Stimulated activated naive CD8-positive, alpha-beta T cell treated with anti-CD3 and anti-CD28 coated beads, Interleukin-15, amount 100 ng/mL, for 72 hours (primary cell): ENCODE data around the gene IGSF3.
"Not testable (repeated sequence)": the region's sequence is repeated elsewhere in the genome, so short reads cannot be mapped to it uniquely, and the experiment has no call there.

ENCODE experiments used
- ATAC-seq: fragments of 150-1000 bp; cut with Tn5 transposase; 2 replicates; pipeline ENCODE4 v1.10.0; 2021; ENCODE audit warnings: mild to moderate bottlenecking, moderate library complexity
- DNase-seq, 2 donors: peaks; one replicate each; pipeline ENCODE4 v3.0.0; 2021 to 2022
- H3K27ac Mint-ChIP-seq, 2 donors: one replicate each; pipeline ENCODE4 v1.8.0; 2022; ENCODE audit warnings: mild to moderate bottlenecking in 2 of 2, mixed read lengths in 2 of 2, moderate library complexity in 2 of 2
- H3K27me3 Mint-ChIP-seq: one replicate; pipeline ENCODE4 v1.8.0; 2022; ENCODE audit warnings: mixed read lengths
- H3K4me1 Mint-ChIP-seq: one replicate; pipeline ENCODE4 v1.8.0; 2022; ENCODE audit warnings: mild to moderate bottlenecking, mixed read lengths
- H3K4me3 Mint-ChIP-seq, 2 donors: one replicate each; pipeline ENCODE4 v1.8.0; 2022; ENCODE audit warnings: mild to moderate bottlenecking in 2 of 2, mixed read lengths in 2 of 2, moderate library complexity in 1 of 2
- H3K9me3 Mint-ChIP-seq, 2 donors: one replicate each; pipeline ENCODE4 v1.8.0; 2022; ENCODE audit warnings: mixed read lengths in 2 of 2

IGSF3 gene

GRCh38 chr1:116591951-116592605 is 75.5 kb downstream of the IGSF3 start:
- not testable (repeated sequence) for H3K27ac Mint-ChIP-seq, H3K9me3 Mint-ChIP-seq, H3K4me3 Mint-ChIP-seq, DNase-seq, ATAC-seq
- H3K4me1 Mint-ChIP-seq = peaks cover 31% of the 10 kb centered on the region
- H3K27me3 Mint-ChIP-seq = peaks cover 20% of the 10 kb centered on the region

GRCh38 chr1:116591006-116591950 is 76.3 kb downstream of the IGSF3 start:
- peaks cover 37% of the 10 kb centered on the region for H3K4me1 Mint-ChIP-seq
- peaks cover 17% of the 10 kb centered on the region for H3K27me3 Mint-ChIP-seq
- H3K27ac Mint-ChIP-seq, H3K4me3 Mint-ChIP-seq, DNase-seq, H3K9me3 Mint-ChIP-seq, ATAC-seq: not testable (repeated sequence)

DNA sequence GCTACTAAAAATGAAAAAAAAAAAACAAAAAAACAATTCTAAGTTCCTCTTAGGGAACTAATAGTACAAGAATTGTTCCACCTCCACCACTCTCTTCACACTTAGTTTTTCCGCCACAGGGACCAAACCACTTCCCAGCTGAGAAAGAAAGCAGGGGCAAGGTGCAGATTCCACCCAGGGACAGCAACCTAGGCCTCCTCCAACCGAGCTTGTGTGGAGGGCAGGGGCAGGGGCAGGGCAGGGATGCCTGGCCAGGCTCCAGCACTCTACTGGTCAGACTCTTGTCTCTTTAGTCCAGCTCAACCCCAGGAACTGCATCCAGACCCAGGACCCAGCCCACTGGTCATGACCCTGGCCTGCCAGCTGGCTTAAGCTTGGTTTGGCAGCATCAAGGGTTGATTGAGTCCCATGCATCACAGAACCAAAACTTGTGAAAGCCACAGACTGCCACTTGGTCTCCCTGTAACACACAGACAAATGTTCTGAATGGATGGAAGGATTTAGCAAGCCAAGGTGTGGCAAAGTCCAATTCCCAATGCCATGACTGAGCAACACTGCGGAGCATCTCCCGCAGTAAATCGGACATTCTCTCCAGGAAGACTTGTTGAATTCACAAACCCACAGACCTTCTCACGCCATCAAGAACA is 77.1 kb downstream of the IGSF3 start:
- H3K27ac Mint-ChIP-seq, ATAC-seq, H3K4me3 Mint-ChIP-seq, H3K27me3 Mint-ChIP-seq, DNase-seq, H3K9me3 Mint-ChIP-seq: not testable (repeated sequence)
- H3K4me1 Mint-ChIP-seq = peaks cover 34% of the 10 kb centered on the region

DNA sequence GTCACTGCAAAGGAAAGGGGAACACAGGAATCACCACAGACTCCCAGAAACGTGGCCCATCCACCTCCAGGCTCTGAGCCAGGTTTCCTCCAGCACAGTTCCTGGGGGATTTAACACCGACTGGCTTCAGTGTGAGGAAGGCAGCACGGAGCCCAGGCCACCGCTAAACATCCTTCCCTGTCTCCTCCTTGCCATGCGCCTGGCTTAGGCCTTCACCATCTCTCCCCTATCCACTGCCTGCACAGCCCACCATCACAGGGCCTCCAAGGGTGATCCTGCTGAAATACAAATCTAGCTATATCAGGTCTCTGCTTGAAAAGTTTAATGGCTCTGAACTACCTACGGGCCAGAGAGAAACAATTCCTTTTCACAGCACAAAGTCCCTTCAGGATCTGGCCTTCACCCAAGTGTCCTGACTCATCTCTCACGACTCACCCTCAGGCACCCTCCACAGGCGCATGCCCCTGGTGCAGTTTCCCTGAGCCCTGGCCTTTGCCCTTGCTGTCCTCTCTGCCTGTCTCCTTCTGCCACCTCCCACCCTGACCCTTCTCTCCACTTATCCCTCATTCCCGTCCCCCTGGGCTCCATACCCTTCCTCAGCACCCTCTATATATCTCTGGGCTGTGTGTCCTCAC is 78.3 kb downstream of the IGSF3 start:
- DNase-seq, H3K4me3 Mint-ChIP-seq, H3K27ac Mint-ChIP-seq, H3K27me3 Mint-ChIP-seq, H3K9me3 Mint-ChIP-seq: not testable (repeated sequence)
- ATAC-seq = peak; percentile 35
- peaks cover 32% of the 10 kb centered on the region for H3K4me1 Mint-ChIP-seq

GRCh38 chr1:116587501-116588227 is 79.9 kb downstream of the IGSF3 start:
- no peak overlapping the region for H3K4me3 Mint-ChIP-seq
- H3K9me3 Mint-ChIP-seq = no peaks in the 10 kb centered on the region
- no peak for DNase-seq
- no peaks in the 10 kb centered on the region for H3K27me3 Mint-ChIP-seq
- peak overlapping the region in 1 of 2 donors; percentile 80 for H3K27ac Mint-ChIP-seq
- ATAC-seq = no peak
- H3K4me1 Mint-ChIP-seq = peaks cover 32% of the 10 kb centered on the region

- no peak for DNase-seq
- Mint-ChIP-seq H3K4me3 (no peak overlapping the region), H3K4me1 (peaks cover 32% of the 10 kb centered on the region), H3K27me3 (no peaks in the 10 kb centered on the region), H3K27ac (no peak overlapping the region), H3K9me3 (no peaks in the 10 kb centered on the region)
- ATAC-seq = peak; percentile 7
These were observed 80.8 kb downstream of the IGSF3 start for GRCh38 chr1:116586741-116587143.

DNA sequence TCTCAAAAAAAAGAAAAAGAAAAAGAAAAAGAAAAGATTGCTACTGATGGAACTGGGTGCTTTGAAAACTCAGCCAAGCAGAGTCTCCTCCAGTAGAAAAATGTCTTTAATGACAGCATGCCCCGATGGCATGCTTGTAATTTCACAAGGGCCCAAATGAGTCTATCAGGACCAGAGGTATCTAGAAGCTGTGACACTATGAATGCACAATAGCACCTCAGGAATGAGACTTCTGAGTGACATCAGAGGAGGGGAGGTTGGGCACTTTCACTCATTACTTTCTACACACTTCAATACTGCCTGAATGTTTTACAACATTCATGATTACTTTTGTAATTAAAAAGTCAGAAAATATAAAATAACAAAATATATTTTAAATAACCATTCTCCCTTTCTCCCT is 81.6 kb downstream of the IGSF3 start:
- no peaks in the 10 kb centered on the region for H3K9me3 Mint-ChIP-seq
- peak; percentile 49 for ATAC-seq
- no peak overlapping the region for H3K4me3 Mint-ChIP-seq
- H3K27ac Mint-ChIP-seq = peak overlapping the region in 1 of 2 donors; percentile 44
- H3K27me3 Mint-ChIP-seq = no peaks in the 10 kb centered on the region
- no peak for DNase-seq
- peaks cover 32% of the 10 kb centered on the region for H3K4me1 Mint-ChIP-seq

- Mint-ChIP-seq H3K4me1 (peaks cover 6% of the 10 kb centered on the region), H3K4me3 (no peak overlapping the region), H3K27ac (no peak overlapping the region), H3K9me3 (no peaks in the 10 kb centered on the region), H3K27me3 (peaks cover 15% of the 10 kb centered on the region)
- ATAC-seq (no peak), DNase-seq (no peak)
These were observed 86.1 kb downstream of the IGSF3 start for GRCh38 chr1:116581323-116581885.

DNA sequence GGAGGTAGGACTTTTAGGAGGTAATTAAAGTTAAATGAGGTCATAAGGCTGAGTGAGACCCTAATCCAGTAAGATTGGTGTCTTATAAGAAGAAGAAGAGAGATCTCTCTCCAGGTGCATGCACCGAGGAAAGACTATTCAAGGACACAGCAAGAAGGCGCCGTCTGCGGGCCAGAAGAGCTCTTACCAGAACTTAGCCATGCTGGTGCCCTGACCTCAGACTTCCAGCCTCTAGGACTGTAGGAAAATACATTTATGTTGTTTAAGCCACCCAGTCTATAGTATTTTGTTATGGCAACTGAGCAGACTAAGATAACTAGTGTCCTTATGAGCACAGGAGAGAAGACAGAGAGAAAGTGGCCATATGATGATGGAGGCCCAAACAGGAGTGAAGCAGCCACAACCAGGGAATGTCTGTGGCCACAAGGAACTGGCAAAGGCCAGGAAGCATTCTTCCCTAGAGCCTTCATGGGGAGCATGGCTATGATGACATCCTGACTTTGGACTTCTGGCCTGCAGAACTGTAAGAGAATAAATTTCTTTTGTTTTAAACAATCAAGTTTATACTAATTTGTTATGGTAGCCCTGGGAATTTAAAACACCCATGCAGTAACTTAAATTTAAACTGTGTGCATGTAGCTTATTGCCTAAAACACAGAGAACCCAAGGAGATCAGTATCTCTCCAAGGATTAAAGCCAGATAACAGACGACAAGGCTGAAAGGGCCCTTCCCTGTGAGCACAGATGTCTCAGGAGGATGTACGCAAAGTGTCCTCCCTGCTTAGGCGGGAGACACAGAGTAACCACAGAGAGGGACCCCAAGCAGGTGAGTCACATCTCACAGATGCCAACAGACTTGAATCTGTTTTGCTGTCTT is 86.8 kb downstream of the IGSF3 start:
- Mint-ChIP-seq H3K4me3 (no peak overlapping the region), H3K4me1 (no peaks in the 10 kb centered on the region), H3K27ac (peak overlapping the region in 1 of 2 donors; percentile 68), H3K9me3 (no peaks in the 10 kb centered on the region), H3K27me3 (peaks cover 17% of the 10 kb centered on the region)
- ATAC-seq (no peak), DNase-seq (no peak)

DNA sequence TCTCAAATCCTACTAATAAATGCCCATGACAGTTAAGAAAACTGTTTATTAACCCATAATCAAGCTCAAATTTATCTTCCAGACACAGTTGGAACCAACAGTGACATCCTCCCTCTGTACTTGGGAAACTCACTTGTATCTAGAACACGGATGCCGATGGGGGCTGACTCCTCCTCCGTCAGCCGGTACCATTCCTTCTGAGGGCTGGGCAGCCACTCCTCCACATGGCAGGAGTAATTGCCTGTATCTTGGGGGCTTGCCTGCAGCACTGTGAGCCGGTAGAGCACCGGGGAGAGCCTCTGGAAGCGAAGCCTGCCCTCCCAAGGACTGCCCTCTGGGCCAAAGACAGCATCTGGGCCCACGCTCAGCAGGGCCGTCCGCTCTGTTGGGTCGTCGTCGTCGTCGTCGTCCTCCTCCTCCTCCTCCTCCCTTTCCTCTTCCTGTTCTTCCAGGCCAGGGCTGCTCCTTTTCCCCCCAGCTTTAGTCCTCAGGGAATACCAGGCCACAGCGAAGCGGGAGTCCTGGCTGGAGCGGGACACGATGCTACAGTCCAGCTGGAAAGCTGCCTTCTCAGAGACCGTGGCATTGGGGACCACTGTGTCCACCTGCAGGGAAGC is 88.2 kb downstream of the IGSF3 start:
- Mint-ChIP-seq H3K4me3 (no peak overlapping the region), H3K9me3 (no peaks in the 10 kb centered on the region), H3K27ac (no peak overlapping the region), H3K27me3 (peaks cover 20% of the 10 kb centered on the region), H3K4me1 (peaks cover 6% of the 10 kb centered on the region)
- no peak for DNase-seq
- ATAC-seq = no peak

- ATAC-seq = no peak
These were observed 89.0 kb downstream of the IGSF3 start for GRCh38 chr1:116578581-116578980.

GRCh38 chr1:116577759-116578314 is 89.7 kb downstream of the IGSF3 start:
- no peaks in the 10 kb centered on the region for H3K9me3 Mint-ChIP-seq
- H3K27ac Mint-ChIP-seq = no peak overlapping the region
- ATAC-seq (no peak), DNase-seq (no peak)
- peaks cover 14% of the 10 kb centered on the region for H3K4me1 Mint-ChIP-seq
- no peak overlapping the region for H3K4me3 Mint-ChIP-seq
- H3K27me3 Mint-ChIP-seq = peaks cover 24% of the 10 kb centered on the region

More at GRCh38 chr1:116578581-116578980, 89.0 kb downstream of the IGSF3 start:
- Mint-ChIP-seq H3K4me1 (peaks cover 14% of the 10 kb centered on the region), H3K27ac (no peak overlapping the region), H3K9me3 (no peaks in the 10 kb centered on the region), H3K4me3 (no peak overlapping the region), H3K27me3 (peaks cover 24% of the 10 kb centered on the region)
- no peak for DNase-seq

DNA sequence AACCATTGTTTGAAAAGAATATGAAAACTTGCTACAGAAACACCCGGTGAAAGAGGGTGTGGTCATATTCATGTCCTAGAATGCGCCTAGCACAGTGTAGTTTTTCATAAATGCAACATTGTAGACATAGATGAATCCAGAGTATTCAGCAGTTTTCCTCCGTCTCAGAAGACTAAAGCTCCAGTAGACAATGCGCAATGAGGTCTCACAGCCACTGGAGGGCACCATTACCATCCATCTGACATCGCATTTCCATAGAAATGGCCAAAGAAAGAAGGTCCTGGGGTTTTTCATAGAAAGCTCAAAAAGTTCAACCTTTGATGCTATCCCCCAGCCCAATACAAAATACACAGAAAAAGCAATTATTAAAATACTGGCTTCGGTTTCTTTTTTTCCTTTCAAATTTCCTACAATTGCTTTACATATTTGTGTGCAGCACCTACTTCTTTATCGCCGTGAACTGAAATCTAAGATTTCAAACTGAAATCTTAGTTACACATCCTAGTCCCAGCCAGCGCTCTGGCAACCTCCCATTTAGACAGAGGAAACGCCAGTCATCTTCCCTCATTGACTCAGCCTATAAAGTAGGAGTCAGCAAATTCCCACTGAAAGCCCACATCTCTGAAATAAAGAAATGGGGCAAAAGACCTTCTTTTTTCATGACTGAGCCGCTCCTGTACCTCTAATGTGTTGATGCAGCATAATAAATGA is 92.8 kb downstream of the IGSF3 start:
- H3K4me3 Mint-ChIP-seq = no peak overlapping the region
- H3K27ac Mint-ChIP-seq = no peak overlapping the region
- ATAC-seq (no peak), DNase-seq (peak; percentile 34 to 57)
- peaks cover 33% of the 10 kb centered on the region for H3K4me1 Mint-ChIP-seq
- peaks cover 37% of the 10 kb centered on the region for H3K27me3 Mint-ChIP-seq
- no peaks in the 10 kb centered on the region for H3K9me3 Mint-ChIP-seq
